NCI-H1930 (cell line): ENCODE measurements around the gene COL4A2.

Experiments
- DNase-seq, 2 experiments: peaks; one replicate each; lab custom pipeline; 2025; lab: John Stamatoyannopoulos, UW

COL4A2 gene

DNA sequence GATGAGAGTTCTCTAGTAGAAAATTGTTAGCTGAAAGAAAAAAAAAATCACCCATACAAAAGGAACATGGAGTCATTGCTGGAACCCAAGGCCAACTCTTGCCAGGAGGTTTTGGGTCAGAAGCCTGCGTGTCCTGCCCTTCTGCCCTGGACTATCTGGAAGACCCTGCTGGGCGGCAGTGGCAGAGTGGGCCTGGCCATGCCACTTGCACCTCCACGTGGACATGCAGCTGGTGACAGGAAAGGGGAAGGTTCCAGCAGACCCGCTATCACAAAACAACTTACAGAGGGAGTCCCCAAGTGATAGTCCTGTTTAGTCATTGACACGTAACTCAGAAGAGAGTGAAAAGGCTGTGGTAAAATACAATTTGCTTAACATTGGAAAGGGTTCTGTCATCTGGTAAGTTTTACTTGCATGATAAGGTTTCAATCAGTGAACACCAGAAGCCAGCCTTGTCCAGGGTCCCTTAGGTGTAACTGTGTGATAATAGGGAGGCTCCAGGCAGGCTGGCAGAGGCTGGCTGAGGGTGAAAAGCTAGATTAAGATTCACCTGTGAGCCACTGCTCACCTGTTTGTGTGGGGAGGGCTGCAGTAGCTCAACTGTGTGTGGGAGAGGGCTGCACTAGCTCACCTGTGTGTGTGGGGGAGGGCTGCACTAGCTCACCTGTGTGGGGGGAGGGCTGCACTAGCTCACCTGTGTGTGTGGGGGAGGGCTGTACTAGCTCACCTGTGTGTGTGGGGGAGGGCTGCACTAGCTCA lies 47.8 kb downstream of the COL4A2 start:
- DNase-seq, result no peak

DNA sequence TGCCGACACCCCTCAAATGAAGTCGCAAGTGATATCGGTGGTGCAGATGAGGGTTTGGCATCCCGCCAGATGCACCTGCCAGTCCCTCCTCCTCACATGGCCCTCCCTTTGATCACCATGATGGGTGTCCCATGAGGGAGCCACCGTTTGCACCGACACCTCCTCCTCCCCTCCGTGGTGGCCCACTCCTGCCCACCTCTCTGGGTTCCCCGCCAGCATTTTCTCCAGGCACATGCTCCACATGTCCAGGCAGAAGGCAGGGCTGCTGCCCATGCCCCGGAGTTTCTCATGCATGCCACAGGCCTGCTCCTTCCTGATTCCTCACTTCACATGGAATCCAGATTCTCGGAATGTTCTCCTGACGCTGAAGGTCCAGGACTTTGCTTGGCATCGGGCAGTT lies 49.3 kb downstream of the COL4A2 start:
- DNase-seq, result no peak

DNA sequence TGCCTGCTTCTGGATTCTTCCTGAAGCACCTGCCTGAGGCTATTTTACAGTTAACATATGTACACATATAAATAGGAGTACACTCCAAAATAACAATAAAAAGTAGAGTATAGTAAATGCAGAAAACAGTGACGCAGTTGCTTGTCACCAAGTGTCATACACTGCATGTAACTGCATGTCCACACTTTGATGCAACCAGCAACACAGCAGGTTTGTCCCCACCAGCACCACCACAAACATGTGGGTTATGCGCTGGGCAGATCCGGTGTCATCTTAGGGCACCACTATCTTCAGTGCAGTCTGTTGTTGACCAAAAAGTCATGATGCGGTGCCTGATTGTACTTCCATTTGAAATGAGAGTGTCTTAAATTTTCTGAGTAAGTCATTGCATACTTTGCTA lies 51.3 kb downstream of the COL4A2 start:
- no peak for DNase-seq

DNA sequence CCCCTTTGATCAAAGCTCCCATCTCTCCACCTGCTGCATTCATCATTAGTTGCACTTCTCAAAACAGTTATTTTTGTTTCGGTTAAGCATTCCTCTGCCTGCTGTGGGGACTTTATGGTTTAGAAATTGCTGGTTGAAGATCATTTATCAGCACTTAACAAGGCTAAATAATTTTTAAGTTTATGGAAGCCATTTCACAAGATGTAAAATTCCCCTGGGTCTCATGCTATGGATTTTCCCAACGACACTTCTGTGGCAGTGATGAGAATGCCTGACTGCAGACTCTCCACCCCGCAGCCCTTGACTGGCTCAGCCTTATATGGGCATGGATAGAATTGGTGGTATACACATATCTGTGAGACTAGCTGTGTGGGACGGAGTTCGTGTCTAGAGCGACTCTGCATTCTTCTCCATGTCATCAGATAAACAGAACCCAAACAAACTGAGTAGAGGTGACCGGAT lies 52.8 kb downstream of the COL4A2 start:
- DNase-seq, result no peak

DNA sequence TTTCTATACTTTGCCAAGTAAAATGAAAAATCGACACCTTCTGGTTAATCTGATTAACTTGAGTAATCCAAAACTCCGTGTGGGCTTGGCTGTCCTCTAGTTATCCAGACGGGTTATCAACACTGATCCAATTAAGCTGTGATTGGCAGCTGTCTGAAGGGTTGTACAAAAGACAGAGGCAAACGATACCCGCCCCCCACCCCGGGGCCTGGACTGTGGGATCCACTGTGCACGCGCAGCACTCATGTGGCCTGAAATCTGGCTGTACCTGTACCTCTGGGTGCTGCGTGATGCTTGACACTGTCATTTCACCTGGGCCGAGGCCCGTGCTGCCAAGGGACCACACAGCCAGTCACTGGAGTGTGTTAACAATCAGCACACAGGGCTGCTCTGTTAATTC lies 53.5 kb downstream of the COL4A2 start:
- no peak for DNase-seq

DNA sequence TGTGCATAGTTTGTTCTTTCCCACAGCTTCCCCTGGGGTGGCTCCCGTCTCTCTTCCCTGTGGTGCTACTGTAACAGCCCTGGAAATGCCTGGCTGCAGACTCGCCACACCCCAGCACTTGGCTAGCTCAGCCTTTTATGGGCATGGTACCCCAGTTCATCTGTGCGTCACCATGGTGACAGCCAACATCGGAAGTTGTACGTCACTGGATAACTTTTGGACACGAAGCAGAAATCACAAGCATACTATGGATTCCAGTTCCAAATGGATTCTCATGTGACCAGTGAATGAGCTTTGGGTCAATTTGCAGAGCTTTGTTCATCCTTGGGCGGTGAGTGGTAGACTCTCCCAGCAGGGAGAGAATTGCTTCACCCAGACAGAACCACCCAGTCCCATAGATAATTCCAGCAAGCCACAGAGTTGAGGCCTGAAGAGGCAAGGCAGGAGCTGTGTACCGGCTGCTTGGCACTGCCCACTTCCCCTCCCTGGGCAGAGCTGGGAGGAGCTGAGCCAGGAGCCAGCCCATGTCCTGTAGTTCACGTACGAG lies 54.4 kb downstream of the COL4A2 start:
- no peak for DNase-seq

DNA sequence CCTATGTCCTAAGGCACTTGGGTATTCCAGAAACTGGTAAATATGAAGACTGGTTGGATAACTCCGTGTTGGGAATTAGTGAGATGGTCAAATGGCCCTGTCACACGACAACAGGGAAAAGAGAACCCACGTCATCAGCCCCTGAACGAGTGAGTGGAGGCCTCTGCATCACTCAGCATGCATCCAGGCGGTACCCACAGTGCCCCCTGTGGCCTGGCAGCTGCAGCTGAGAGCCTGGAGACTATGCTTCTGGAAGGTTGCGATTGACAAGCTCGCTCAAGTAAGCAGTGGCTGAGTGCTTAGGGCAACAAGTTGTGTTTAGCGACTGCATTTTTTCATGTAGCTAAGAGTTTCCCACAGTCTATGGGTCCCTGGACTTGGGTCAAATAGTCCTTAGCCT lies 55.9 kb downstream of the COL4A2 start:
- no peak for DNase-seq

DNA sequence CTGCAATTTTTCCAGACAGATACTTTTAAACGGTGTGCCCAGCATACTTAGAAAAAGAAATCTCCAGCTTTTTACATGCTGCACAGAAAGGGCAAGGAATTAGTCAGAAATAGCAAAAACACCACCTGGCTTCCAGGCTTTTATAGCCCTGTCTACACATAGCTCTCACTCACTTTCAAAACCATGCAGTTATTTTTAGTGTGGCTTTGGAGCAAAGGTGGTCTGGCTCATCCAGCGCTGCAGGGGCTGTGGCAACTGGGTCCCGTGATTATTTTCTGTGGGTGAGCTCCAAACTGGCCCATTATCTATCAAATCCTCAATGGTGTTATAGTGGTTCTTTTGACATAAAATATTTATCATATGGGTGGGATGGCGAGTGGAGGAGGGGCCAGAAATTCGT lies 57.0 kb downstream of the COL4A2 start:
- DNase-seq, result no peak

DNA sequence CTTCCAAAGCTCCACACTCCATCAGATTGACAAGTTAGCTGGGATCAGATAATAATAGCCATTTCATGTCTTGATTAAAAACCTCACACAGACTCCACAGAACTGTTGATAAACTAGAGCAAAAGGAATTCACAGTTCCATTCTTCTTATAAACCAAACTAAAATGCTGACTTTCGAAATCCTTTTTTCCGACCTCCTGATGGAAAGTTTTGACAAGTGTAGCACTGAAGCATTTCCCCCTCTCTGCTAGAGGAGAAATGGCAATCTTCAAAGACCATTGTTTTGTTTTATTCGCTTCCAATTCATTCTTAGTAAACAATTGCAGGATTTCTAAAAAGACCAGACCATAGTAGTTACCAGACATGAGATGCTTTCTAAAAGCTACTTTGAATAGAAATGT lies 58.8 kb downstream of the COL4A2 start:
- DNase-seq, result no peak

DNA sequence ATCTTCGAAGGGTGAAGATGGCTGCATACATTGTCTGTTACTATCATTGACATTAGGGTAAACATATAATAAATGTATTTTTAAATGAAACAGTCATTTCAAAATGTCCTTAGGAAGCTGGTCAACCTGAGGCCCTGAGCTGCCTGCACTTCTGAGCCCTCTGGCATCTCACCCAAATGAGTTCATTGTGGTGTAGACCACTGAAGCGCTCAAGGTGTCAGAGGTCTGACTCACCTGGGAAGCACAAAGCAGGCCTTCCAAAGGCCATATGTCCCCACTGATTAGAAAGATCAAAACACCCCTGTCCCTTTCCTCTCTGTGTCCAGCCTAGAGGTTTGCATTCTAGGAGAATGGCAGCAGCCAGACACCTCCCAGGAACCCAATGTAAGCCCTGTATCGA lies 59.6 kb downstream of the COL4A2 start:
- DNase-seq, result no peak

DNA sequence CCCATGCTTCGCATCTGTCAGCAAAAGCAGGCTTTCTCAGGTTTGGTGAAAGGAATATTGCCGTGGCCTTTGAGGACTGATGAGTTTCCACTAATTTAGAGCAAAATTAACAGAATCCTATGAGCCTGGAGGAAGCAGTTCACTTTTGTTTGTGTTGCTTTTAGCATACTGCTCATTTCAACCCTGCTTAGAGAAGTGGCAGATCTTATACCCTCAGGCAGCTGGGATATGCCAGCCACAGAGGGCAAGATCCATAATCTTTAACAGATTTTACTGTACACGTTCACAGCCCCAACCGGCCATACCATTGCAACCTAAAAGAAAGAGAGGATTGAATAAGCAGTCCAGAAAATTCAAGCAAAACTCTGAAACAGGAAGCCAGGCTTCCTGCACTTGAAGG lies 60.5 kb downstream of the COL4A2 start:
- DNase-seq, result no peak

DNA sequence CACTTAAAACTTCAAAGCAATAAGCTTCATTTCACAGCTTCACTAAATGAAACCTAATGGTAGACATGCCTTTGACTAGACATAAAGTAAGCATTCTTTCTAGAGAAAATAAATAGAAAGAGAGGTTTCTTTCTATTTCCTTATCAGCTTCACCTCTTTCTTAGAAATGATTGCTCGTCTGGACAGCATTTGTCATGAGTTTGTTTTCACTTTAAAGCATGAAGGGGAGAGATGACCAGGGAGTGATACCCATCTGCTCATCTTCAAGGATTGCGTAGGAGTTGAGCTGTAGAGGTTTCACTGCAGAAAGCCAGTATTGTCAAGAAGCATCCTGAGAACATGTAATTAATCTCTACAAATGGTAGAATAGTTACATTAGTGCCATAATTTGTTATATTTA lies 61.3 kb downstream of the COL4A2 start:
- DNase-seq, result no peak

DNA sequence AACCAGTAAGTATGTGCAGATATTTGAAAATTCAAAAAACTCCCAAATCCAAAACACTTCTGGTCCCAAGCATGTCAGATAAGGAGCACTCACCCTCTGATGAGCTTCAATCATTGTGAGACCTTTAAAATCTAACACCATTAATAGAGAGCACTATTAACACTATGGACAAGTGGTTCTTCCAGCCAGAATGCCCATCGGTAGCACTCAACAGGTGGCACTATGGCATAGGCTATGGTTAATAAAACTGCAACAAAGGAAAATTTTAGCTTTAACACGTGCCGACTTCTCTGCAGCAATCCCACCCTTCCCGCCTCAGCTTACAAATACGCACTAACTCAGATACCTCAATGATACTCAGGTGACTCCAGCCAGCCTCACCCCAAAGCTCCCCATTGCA lies 62.3 kb downstream of the COL4A2 start:
- no peak for DNase-seq

DNA sequence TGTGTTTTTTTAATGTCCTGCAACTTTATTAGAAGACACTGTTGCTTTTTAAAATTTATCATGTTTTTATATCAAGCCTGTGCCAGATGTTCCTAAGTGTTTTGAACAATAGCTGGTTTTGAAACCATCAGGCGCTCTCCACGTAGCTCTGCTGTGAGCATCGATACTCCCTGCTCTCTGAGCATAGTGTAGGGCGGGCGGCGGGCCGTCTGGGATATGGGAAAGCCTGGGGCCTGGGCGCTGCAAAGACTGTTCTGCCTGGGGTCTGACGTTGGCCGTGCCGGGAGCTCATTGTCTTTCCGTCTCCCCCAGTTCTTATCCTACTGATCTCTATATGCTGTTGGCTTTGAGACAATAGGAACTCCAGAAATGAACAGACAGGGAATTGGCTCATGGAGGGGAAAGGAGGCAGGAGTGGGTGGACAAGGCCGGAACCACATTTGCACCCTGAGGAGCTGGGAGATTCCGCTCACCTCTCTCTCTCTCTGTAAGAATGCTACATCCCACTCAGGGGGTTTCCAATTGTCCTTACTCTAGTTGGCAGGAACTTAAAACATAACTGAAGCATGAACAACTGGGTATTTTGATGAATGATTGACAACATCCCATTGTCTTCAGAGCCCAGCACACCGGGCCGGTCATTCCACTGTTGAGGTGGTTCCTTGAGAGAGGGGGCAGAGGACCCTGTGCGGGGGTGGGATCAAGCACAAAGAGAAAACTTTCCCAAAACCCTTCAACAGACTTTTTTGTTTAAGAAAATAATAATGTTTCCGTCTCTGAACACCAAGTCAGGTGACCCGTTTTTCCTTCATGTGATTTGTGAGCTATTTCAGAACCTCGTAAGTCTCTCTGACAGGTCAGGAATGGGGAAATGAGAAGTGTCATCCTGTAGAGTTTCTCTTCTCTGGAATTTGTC lies 64.7 kb downstream of the COL4A2 start:
- no peak for DNase-seq

DNA sequence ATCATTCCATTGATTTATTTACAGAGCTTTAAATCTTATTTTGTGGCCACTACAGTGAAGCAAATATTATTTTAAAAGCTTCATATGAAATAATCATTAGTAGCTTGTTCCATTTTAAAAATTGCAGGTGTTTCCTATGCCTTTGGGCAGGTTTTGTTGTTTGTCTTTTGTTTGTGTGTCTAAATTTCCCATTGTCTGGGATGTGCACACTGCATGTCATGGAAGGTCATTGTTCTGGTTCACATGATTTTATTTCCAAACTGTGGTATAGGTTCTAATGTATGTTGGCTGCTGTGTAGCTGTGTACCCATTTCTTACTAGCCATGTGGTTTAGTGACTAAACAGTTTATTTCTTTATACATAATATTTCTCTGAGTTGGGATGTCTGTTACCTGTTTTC lies 65.6 kb downstream of the COL4A2 start:
- DNase-seq, result no peak

DNA sequence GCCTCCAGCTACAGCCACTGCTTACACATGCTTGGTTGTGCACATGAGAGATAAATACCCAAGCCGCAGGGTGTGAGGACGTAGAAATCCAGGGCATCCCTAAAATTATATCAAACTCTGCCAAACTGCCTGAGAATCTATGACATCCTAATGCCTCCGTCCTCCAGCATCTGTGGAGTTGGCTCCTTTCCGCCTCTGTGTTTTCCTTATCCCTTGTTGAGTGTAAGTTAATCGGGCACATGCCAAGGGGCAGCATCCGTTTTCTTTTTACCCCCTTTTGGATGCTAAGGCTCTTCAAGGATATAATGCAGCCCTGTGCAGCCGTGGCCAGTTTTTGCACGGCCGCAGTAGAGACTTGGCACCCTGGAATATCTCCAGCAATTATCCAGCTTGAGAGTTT lies 66.5 kb downstream of the COL4A2 start:
- DNase-seq, result no peak

DNA sequence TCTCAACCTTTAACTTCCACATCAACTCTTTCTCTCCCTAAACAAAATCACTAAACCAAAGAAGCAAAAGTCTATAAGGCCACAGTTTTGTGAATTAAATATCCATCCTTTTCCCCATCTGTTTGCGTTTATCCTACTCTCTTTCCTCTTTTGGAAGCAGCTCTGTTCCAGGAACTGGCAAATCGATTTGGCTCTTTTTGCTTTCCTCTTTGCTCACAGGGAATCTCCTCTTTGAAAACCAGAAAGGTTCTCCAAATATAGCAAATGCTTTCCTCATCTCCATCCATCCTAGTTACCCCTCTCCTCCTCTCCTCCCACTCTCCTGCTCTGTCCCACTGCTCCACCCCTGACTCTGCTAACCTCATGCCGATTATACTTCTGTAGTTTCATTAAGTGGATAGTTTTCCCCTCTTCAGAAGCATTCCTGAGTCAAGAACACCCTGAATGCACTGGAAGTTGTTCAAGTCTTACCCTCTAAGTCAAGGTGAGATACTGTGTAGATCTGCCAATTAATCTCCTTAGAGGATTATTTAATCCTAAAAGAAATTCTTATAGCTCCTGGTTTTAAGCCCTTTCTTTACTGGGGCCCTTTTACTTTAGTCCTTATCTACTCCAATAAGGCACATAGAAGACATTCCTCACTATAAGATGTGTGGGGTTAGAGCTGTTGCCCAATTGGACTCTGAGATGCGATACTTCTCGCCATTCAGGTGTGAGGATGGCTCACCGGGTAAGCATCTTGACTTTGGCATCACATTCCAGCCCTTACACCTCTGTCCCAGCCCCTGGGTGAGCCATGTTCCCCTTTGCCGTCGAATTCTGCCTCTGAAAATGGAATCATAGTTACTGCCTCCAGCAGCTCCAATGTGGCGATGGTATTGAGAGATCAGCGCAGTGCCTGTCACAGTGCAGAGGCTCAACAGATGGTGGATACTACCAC lies 67.6 kb downstream of the COL4A2 start:
- DNase-seq, result no peak

DNA sequence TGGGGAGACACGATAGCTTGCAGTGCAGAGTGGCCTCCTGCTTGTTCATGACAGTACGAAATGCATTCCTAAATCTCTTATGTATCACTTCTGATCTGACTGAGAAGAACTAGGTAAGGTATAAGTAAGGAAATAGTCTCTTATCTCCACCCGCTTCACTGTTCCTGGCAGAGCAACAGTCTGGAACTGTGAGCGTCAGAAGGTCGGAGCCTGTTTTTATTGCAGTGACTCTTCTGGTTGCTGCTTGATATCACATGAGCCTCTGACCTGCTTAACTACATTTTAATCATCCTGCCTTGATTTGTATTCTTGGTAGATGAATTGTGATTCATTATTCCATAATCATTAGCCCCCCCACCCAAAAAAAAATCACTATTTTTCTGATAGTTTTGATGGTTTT lies 69.0 kb downstream of the COL4A2 start:
- no peak for DNase-seq

DNA sequence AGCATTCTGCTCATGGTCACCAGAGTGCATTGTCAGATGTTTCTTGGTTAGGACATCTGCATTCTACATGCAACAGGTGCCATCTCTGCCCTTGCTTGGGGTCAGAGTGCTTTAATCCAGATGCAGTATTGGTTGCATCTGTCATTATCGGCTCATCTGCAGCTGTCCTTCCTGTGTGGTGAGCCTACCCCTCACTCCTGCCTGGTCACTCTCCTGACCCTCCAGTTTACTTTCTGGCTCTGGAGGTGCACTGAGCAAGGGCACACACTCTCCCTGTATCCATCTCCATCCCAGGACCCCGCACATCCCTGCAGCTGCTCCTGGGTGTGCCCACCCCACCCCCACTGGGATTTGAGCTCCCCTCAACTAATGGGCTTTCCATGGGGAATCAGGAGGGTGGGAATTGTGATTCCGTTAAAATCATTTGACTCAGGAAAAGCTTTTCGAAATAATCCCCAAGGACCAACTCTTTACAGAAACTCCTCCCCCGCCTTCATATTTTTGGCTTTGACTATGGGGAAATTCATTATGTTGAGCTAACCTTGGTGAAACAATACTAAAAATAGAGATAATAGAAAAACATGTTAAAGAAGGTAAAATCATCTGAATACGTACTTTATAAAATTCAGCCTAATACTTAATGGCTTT lies 70.2 kb downstream of the COL4A2 start:
- DNase-seq, result no peak

DNA sequence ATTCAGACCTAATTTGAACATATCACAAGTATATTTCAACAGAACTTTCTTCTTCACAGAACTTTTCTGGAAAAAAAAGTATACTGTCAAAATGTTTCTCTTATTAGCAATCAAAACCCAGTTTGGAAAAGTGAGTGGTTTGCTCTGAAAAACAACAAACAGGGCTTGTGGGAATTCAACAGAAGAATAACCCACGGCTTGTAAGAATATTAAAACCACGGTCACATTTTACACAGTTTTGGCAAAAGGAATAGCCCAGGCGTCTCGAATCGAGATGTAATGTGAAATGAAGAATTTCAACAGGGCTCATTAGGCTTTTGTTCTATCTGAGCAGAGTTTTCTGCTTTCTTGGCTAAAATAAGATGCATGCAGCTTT lies 70.7 kb downstream of the COL4A2 start:
- DNase-seq, result no peak

DNA sequence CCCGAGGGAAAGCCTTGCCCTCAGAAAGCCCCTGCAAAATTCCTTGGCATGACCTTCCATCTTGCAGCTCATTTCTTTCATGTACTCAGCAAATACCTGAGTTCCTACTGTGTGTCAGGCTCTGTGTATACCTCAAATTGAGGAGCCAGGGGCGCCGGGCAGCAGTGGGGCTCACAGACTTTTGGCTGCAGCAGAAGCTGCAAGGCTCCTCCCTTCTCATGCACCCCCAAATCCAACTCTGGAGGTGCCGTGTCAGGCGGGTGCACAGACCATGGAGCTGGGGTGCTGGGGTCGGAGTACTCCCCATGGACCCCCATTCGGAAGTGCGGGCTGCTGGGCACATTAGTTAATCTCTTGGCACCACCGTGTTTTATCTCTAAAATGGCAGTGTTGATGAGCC lies 72.3 kb downstream of the COL4A2 start:
- no peak for DNase-seq
